Activated CD4-positive, CD25-positive, alpha-beta regulatory T cell (primary cell): ENCODE measurements around the gene DHX34.
A peak's percentile ranks its signal among the peaks of the same experiment; 100 is the strongest.

Source experiments
- DNase-seq, 4 experiments: peaks; one replicate each; lab custom pipeline; 2025; lab: John Stamatoyannopoulos, UW

The DHX34 gene

GRCh38 chr19:47417746-47418691, 68.9 kb downstream of the DHX34 start:
- DNase-seq = no peak

GRCh38 chr19:47418692-47419029, 69.5 kb downstream of the DHX34 start:
- DNase-seq = no peak

DNA sequence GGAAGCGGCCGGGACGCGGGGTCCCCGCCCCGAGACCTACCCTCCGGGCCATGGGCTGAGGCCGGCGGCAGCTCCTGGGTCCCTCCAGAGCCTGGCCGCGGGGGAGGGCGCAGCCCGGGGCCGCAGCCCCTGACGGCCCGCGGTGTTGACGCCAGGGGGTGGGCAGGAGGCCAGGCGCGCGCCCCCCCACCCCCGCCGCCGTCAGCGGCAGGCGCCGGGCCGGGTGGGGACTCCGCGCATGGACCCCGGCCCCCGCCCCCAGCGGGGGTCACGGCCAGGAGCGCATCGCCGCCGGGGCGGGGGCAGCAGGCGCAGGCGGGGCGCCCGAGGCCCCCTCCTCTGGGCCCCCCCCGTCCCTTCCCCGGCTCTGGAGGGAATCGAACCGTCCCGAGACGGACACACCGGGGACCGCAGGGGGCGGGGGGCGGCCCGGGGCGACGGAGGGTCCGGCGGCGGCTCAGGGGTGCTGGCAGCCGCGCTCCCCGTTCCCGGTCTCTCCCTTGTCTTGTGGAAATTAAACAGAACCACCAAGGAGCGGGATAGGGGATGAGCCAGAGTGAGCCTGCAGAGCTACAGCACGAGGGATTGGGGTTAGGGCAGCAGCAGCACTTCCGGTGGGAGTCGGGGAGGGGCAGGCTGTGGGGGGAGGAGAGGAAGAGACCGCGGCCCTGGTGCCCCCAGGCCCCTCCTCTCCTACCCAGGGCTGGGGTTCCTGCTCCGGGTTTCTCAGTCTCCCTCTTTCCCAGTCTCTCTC, 70.1 kb downstream of the DHX34 start, which contains the start of gene MEIS3:
Gene MEIS3 (minus strand): TSS at position 498 of the 754 bp plus-strand sequence. CDS start 446 bp downstream, at position 52.
- no peak for DNase-seq

- no peak for DNase-seq
Measured at GRCh38 chr19:47419789-47420188, 70.7 kb downstream of the DHX34 start.

DNA sequence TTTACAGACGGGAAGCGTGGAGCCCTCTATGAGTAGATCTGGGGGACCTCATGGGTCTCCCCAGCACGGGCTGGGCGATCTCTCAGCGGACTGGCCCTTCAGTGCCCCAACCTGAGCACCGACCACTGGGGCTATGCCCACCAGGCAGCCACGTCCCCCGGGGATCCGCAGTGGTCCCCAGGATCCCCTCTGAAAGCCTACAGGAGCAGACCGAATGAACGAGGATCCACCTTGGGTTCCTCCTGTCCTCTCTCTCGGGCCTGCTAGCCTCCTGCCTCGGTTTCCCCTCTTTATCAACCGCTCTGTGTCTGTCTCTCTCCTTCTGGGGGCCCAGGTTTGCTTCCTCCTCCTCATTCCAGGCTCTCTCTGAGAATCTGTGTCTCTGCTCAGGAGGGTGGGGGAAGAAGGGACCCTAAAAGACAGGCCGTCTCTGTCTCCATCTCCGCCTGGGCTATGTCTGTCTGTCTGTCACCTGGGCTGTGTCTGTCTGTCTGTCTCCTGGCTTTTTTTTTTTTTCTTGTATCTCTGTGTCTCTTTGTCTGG, 72.2 kb downstream of the DHX34 start:
- no peak for DNase-seq

DNA sequence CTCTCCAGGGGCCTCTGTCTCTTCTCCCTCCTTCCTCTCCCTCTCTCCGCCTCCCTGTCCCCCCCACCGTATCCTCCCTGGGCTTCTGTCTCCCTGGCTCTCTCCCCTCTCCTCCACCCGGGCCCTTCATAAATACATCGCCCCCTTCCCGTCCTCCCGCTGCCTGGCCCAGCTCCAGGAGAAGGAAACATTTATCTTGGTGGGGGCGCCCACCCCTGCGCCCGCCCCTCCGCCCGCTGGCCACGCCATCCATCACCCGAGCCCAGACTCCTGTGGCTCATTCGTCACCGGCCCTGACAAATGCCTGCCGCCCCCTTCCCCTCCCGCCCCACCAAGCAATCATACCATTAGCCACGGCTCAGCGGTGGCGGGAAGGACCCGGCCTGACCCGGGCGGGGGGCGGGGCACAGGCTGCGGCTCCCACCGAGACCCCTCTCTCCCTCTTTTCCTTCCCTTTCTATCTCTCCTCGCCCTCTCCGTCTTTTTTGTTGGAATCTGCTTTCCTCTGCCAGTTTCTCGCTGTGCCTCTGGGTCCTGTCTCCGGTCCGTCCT, 72.8 kb downstream of the DHX34 start:
- no peak for DNase-seq

DNA sequence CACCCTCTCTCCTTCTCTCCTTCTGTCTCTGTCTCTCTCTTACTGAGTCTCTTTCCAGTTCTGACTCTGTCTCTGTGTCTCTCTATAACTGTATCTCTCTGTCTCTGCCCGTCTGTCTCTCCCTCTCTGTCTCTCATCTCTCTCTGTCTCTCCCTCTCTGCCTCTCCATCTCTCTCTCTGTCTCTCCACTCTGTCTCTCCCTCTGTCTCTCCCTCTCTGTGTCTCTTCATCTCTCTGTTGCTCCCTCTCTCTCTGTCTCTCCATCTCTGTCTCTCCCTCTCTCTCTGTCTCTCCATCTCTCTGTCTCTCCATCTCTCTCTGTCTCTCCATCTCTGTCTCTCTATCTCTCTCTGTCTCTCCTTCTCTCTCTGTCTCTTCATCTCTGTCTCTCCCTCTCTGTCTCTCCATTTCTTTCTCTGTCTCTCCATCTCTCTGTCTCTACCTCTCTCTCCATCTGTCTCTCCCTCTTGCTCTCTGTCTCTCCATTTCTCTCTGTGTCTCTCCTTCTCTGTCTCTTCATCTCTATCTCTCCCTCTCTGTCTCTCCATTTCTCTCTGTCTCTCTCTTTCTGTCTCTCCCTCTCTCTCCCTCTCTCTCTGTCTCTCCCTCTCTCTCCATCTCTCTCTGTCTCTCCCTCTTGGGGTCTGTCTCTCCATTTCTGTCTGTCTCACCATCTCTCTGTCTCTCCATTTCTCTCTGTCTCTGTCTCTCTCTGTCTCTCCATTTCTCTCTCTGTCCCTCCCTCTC, 73.5 kb downstream of the DHX34 start:
- DNase-seq = no peak

DNA sequence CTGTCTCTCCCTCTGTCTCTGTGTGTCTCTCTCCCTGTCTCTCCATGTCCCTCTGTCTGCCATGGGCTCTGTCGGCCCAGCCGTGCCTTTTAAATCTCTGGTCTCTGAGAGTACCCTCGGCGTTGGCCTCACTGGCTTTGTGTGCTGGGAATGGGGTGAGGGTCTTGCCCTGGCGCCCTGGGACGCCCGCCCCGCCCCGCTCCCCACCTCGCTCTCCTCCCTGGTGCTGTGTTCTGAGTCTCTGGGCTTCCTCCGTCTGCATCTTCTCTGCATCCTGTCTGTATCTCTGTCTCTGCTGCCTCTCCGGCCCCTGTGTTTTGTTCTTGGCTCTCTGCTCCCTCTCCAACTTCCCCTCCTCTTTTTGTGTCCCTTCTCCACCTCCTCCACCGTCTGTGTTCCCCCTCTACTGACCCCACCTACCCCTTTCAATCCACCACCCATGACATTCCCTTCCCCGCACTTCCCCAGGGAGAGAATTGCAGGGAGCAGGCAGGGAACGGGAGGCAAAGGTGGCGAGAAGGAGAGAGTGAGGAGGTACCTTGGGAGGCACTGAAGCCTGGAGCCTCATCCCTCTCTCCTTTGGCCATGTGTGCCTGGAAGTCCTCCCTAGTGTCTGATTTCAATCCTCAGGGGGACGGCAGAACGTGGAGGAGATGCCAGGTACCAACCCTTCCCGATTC, 74.2 kb downstream of the DHX34 start:
- DNase-seq = no peak

GRCh38 chr19:47427241-47428176, 78.4 kb downstream of the DHX34 start:
- DNase-seq = peak; percentile 23 to 54 (median 47)

- DNase-seq = peak; percentile 45 to 67 (median 62)
Measured at GRCh38 chr19:47428177-47428894, 79.2 kb downstream of the DHX34 start.

- no peak for DNase-seq
Measured at GRCh38 chr19:47429140-47429793, 80.2 kb downstream of the DHX34 start.

DNA sequence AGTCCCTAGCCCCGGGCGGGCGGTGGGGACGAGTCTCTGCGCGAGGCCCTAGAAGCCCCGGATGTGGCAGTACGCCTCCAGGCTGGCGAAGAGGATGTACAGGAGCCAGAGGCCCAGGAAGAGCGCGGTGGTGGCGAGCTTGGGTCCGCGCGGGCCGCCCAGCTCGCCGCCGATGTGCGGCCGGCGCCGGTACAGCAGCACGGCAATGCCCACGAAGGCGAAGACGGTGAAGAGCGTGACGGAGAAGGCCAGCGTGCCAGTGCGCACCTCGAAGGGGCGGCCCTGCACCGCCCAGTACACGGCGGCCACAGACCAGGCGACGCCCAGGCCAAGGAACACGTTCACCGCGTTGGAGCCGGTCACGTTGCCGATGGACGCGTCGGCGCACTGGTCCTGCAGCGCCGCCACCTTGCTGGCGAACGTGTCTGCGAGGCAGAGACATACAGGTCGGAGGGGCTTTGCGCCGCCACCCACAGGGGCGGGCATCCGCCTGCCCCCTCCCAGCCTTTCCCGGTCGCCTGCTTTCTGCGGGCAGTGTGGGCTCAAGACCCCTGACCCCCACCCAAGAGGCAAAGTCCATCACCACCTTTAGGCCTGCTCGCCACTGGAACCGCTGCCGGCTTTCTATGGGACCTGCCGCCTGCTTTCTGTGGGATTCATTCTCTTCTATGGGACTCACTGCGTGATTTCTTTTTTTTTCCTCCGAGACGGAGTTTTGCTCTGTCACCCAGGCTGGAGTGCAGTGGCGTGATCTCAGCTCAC, 81.1 kb downstream of the DHX34 start:
- DNase-seq = no peak

- no peak for DNase-seq
Measured at GRCh38 chr19:47432091-47432490, 83.0 kb downstream of the DHX34 start.
